ENCODE data around the gene PYGO2. TPM values are rescaled to one million over a fixed set of nuclear protein-coding genes. Genes with fewer than 3 reads are reported as not detected.

Gene PYGO2
- polyA plus RNA-seq, 1 donor (not counting 4 experiments of a cell fraction or from before 2014, with no cell fraction given) = 15.1 TPM

GRCh38 chr1:154971341-154971998 lies 9.9 kb upstream of the PYGO2 start:
- Histone ChIP-seq H2AFZ (ENCODE audit: control insufficient read depth, low read length) (no peak overlapping the region), H3K36me3 (ENCODE audit: control insufficient read depth in 2 of 2, extremely low read depth in 1 of 2, insufficient read depth in 2 of 2, low read length in 2 of 2) (peaks cover 8 to 25% of the 10 kb centered on the region in 2 experiments), H3K4me2 (ENCODE audit: control insufficient read depth, extremely low read depth, insufficient read depth, low read depth, low read length) (peak overlapping the region; percentile 76), H3K27ac (ENCODE audit: control insufficient read depth, insufficient read depth, low read length) (peak overlapping the region; percentile 99), H3K4me3 (ENCODE audit: control insufficient read depth in 2 of 3, extremely low read depth in 1 of 3, insufficient read depth in 2 of 3, low read depth in 1 of 3, low read length in 3 of 3) (peak overlapping the region; percentile 52 to 71 (median 54)), H3K9me1 (ENCODE audit: control insufficient read depth, extremely low read depth, insufficient read depth, low read length) (no peaks in the 10 kb centered on the region), H3K27me3 (ENCODE audit: control insufficient read depth, extremely low read depth, insufficient read depth, low read length) (no peaks in the 10 kb centered on the region), H3K4me1 (ENCODE audit: control insufficient read depth, extremely low read depth, insufficient read depth, low read length) (peaks cover 52% of the 10 kb centered on the region), H4K20me1 (ENCODE audit: control insufficient read depth, extremely low read depth, insufficient read depth, low read length) (no peaks in the 10 kb centered on the region), H3K79me2 (ENCODE audit: control insufficient read depth, insufficient read depth, low read length) (peaks cover 55% of the 10 kb centered on the region), H3K9ac (ENCODE audit: control insufficient read depth, extremely low read depth, insufficient read depth, low read length) (peak overlapping the region; percentile 79), H3K9me3 (ENCODE audit: control insufficient read depth, low read depth, low read length) (no peaks in the 10 kb centered on the region)
- DNase-seq (ENCODE audit: low read depth, low spot score) (peak; percentile 70), FAIRE-seq (peak; percentile 69)
- dilution Hi-C loops (cut with MboI; ENCODE audit: extremely low pct_ligation_motif_present, low sequenced_read_pairs) = no loop called here
- no peak for TF ChIP-seq CTCF (optimal IDR thresholded peaks at IDR 0.05 in 1 of 3, IDR thresholded peaks at IDR 0.05 in 1 of 3, conservative IDR thresholded peaks at IDR 0.05 in 1 of 3; ENCODE audit: extremely low read depth in 1 of 3, insufficient read depth in 2 of 3, low read length in 3 of 3)
- TF ChIP-seq EZH2 (IDR thresholded peaks at IDR 0.05; ENCODE audit: low read length) = no peak

- Histone ChIP-seq H3K9me1 (ENCODE audit: control insufficient read depth, extremely low read depth, insufficient read depth, low read length) (no peaks in the 10 kb centered on the region), H3K36me3 (ENCODE audit: control insufficient read depth in 2 of 2, extremely low read depth in 1 of 2, insufficient read depth in 2 of 2, low read length in 2 of 2) (peaks cover 14 to 32% of the 10 kb centered on the region in 2 experiments), H3K4me1 (ENCODE audit: control insufficient read depth, extremely low read depth, insufficient read depth, low read length) (peaks cover 50% of the 10 kb centered on the region), H3K9ac (ENCODE audit: control insufficient read depth, extremely low read depth, insufficient read depth, low read length) (peak within 1 kb of the TSS; percentile 79), H3K4me2 (ENCODE audit: control insufficient read depth, extremely low read depth, insufficient read depth, low read depth, low read length) (peak within 1 kb of the TSS; percentile 76), H3K79me2 (ENCODE audit: control insufficient read depth, insufficient read depth, low read length) (peaks cover 54% of the 10 kb centered on the region), H3K4me3 (ENCODE audit: control insufficient read depth in 2 of 3, extremely low read depth in 1 of 3, insufficient read depth in 2 of 3, low read depth in 1 of 3, low read length in 3 of 3) (peak within 1 kb of the TSS; percentile 52 to 71 (median 54)), H4K20me1 (ENCODE audit: control insufficient read depth, extremely low read depth, insufficient read depth, low read length) (no peaks in the 10 kb centered on the region), H2AFZ (ENCODE audit: control insufficient read depth, low read length) (no peak within 1 kb of the TSS), H3K27ac (ENCODE audit: control insufficient read depth, insufficient read depth, low read length) (peak within 1 kb of the TSS; percentile 99), H3K9me3 (ENCODE audit: control insufficient read depth, low read depth, low read length) (no peaks in the 10 kb centered on the region), H3K27me3 (ENCODE audit: control insufficient read depth, extremely low read depth, insufficient read depth, low read length) (no peaks in the 10 kb centered on the region)
- FAIRE-seq (peak; percentile 65), DNase-seq (ENCODE audit: low read depth, low spot score) (peak; percentile 84)
- TF ChIP-seq EZH2 (IDR thresholded peaks at IDR 0.05; ENCODE audit: low read length) = no peak
- TF ChIP-seq CTCF (optimal IDR thresholded peaks at IDR 0.05 in 1 of 3, IDR thresholded peaks at IDR 0.05 in 1 of 3, conservative IDR thresholded peaks at IDR 0.05 in 1 of 3; ENCODE audit: extremely low read depth in 1 of 3, insufficient read depth in 2 of 3, low read length in 3 of 3) = no peak
- dilution Hi-C loops (cut with MboI; ENCODE audit: extremely low pct_ligation_motif_present, low sequenced_read_pairs) = no loop called here
Observed at GRCh38 chr1:154970631-154971340, 9.2 kb upstream of the PYGO2 start, which contains the start of gene SHC1. SHC1 (minus strand) TSS chr1:154970747; CDS start chr1:154970526, 221 bp downstream.
